K562 (cell line): ENCODE results near the gene PLEKHO2. TPM values are rescaled to one million over a fixed set of nuclear protein-coding genes. Genes with fewer than 3 reads are reported as not detected.

Experiments used
- MGA ChIP-seq: fragments of 450-650 bp; IDR thresholded peaks from 2 replicates; pipeline ENCODE4 v1.6.1; 2016; ENCODE audit warnings: mild to moderate bottlenecking, moderate library complexity
- SMAD3 ChIP-seq: fragments of 450-650 bp; formaldehyde crosslinking; conservative IDR thresholded peaks from 2 replicates; pipeline ENCODE4 v1.4.0; 2020; ENCODE audit warnings: mild to moderate bottlenecking
- SREBF2 ChIP-seq: sonication (generic); formaldehyde crosslinking; IDR thresholded peaks from 2 replicates; pipeline ENCODE4 v1.4.0; 2020; ENCODE audit warnings: mild to moderate bottlenecking, missing genetic modification reagents
- ZBTB33 ChIP-seq: sonication (generic); formaldehyde crosslinking; IDR thresholded peaks from 2 replicates; pipeline ENCODE4 v1.8.1; 2023; ENCODE audit warnings: mild to moderate bottlenecking, missing genetic modification reagents
- ZNF785 ChIP-seq: fragments of 250-450 bp; sonication (Bioruptor Pico); IDR thresholded peaks from 2 replicates; pipeline ENCODE4 v1.4.0; 2020; ENCODE audit warnings: mild to moderate bottlenecking
- polyA plus RNA-seq, 8 experiments: library from polyadenylated mRNA; depleted of rRNA in 4 of 8; stranded (reverse) in 5 of 8; unstranded in 3 of 8; fragments of >200 nt; fragmentation: Nextera tagmentation in 2 of 8; fragmentation: Illumina TruSeq in 1 of 8; extraction: Ambion mirVana in 2 of 8; extraction: Trizol in 1 of 8; gene quantifications; 2 replicates each; pipeline versions ENCODE4 v1.2.1 to v1.2.3, GENCODE V29; 2011 to 2014; ENCODE audit warnings: inconsistent platforms in 1 of 8, missing spikeins in 1 of 8
- total RNA-seq, 7 experiments: library from RNA; depleted of rRNA in 6 of 7; stranded (reverse); fragments of >200 nt in 6 of 7; fragmentation: Illumina TruSeq in 2 of 7; extraction: Trizol in 2 of 7; gene quantifications; 2 replicates each; pipeline versions ENCODE4 v1.2.1 to v1.2.3, GENCODE V29; 2011 to 2021; ENCODE audit warnings: low replicate concordance in 1 of 7
- TF ChIP-seq, protein P1 (sequence below): IDR thresholded peaks from 3 replicates; pipeline ENCODE4 v1.6.1; 2011; ENCODE audit warnings: borderline replicate concordance, mild to moderate bottlenecking, moderate library complexity; ENCODE audit not compliant: insufficient read length; ENCODE audit errors: extremely low read depth
- TF ChIP-seq, protein P2 (sequence below): conservative IDR thresholded peaks from 2 replicates; pipeline ENCODE4 v1.6.1; 2011; ENCODE audit warnings: low read depth, mild to moderate bottlenecking, low read length; ENCODE audit not compliant: control insufficient read depth

PLEKHO2 gene
- total and polyA plus RNA-seq, 9 of the 15 experiments (the other 6 are each of a cell fraction or from before 2014, with no cell fraction given): 0.24 to 8.8 (median 5.5) TPM

GRCh38 chr15:64893481-64894394 lies 52.0 kb downstream of the PLEKHO2 start (continued):
- TF ChIP-seq, protein P1, sequence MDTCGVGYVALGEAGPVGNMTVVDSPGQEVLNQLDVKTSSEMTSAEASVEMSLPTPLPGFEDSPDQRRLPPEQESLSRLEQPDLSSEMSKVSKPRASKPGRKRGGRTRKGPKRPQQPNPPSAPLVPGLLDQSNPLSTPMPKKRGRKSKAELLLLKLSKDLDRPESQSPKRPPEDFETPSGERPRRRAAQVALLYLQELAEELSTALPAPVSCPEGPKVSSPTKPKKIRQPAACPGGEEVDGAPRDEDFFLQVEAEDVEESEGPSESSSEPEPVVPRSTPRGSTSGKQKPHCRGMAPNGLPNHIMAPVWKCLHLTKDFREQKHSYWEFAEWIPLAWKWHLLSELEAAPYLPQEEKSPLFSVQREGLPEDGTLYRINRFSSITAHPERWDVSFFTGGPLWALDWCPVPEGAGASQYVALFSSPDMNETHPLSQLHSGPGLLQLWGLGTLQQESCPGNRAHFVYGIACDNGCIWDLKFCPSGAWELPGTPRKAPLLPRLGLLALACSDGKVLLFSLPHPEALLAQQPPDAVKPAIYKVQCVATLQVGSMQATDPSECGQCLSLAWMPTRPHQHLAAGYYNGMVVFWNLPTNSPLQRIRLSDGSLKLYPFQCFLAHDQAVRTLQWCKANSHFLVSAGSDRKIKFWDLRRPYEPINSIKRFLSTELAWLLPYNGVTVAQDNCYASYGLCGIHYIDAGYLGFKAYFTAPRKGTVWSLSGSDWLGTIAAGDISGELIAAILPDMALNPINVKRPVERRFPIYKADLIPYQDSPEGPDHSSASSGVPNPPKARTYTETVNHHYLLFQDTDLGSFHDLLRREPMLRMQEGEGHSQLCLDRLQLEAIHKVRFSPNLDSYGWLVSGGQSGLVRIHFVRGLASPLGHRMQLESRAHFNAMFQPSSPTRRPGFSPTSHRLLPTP: no peak
- TF ChIP-seq SMAD3 (CRISPR knock-in tag): no peak
- TF ChIP-seq ZNF785 (CRISPR knock-in tag): no peak
- no peak for TF ChIP-seq SREBF2 (CRISPR knock-in tag)
- peak; percentile 93 for TF ChIP-seq MGA
- TF ChIP-seq ZBTB33 (CRISPR knock-in tag): peak; percentile 89
- TF ChIP-seq, protein P2, sequence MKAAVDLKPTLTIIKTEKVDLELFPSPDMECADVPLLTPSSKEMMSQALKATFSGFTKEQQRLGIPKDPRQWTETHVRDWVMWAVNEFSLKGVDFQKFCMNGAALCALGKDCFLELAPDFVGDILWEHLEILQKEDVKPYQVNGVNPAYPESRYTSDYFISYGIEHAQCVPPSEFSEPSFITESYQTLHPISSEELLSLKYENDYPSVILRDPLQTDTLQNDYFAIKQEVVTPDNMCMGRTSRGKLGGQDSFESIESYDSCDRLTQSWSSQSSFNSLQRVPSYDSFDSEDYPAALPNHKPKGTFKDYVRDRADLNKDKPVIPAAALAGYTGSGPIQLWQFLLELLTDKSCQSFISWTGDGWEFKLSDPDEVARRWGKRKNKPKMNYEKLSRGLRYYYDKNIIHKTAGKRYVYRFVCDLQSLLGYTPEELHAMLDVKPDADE: no peak
